DMS 273 treated with DMSO at 0.1 percent for 48 hours (cell line): Measurements from ENCODE around the gene TOR1AIP2.

Source experiments
- DNase-seq: peaks from one replicate; lab custom pipeline; 2025; lab: John Stamatoyannopoulos, UW

Gene TOR1AIP2

GRCh38 chr1:179877586-179878265 is at the start of gene TOR1AIP2:
Gene TOR1AIP2 (minus strand): TSS chr1:179877803. CDS start chr1:179852665, 25,138 bp downstream.
- DNase-seq, result peak; percentile 71

- no peak for DNase-seq
Observed at GRCh38 chr1:179926850-179927205, 49.2 kb upstream of the TOR1AIP2 start.

DNA sequence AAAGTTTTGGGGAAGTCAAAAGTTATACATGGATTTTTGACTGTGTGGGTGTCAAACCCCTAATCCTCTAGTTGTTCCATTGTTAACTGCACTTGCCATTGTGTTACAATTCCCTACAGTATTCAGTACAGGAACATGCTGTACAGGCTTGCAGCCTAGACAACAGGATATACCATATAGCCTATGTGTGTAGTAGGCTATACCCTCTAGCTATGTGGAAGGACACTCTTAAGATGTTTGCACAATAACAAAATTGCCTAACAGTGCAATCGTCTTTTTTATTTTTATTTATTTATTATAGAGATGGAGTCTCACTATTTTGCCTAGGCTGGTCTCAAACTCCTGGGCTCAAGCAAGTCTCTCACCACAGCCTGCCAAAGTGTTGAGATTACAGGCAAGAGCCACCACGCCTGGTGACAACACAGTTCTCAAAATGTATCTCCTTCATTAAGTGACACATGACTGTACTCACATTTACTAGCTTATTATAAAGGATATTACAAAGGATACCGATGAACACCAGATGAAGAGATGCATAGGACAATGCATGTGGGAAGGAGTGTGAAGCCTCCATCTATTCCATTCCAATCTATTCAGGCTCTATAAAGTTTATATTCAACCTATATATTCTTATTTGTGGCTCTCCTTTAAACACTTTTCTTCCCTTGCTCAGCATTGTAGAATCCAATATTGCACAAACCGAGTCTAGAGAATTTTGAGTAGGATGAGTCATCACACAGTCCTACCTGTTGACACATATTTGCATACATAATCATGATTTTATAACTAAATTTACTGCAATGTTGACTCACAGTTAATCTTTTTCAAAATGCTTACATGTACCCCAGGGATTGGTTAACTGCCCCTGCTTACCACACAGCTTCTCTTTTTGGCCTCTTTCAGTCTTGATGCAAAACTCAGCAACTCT is 48.6 kb upstream of the TOR1AIP2 start:
- DNase-seq, result no peak

- DNase-seq, result no peak
Observed at GRCh38 chr1:179925302-179925701, 47.7 kb upstream of the TOR1AIP2 start.

GRCh38 chr1:179924268-179924667 is 46.7 kb upstream of the TOR1AIP2 start:
- no peak for DNase-seq

- DNase-seq, result no peak
Observed at GRCh38 chr1:179923029-179923428, 45.4 kb upstream of the TOR1AIP2 start.

DNA sequence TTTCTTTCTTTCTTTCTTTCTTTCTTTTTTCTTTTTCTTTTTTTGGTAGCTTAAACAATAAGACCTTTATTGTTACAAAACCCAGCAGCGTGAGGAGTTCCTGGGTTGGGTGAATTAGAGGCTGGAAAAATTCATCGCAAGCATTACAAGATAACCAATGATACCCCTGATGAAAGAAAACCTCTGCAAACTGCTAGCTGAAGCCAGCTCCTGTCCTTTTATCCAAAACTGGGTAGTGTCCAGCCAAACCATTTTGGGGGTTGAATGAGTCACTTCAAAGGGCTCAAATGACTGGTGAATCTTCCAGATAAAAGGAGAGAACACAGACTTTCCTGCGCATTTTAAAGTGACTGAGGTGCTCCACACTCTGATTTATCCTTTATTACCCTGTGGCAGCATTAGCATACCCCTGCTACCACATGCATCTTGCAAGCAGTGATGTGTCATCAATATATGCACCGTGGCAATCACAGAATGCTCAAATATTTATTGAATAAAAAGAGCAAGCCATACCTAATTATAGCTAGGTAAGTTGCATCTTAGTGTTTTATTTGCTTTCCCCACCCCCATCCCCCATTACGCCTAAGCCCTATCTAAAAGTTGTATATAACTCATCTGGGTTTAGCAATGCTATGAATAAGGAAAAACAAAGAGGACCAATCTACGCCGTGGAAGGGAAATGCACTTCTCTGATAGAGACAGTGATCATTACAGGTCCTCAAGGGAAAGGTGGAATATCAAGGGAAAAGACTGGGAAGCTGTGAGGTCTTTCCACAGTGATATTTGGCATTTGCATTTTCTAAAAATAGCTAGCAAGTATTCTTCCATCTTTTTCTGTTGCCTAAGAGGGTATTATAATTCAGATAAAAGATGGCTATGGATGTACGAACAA is 44.6 kb upstream of the TOR1AIP2 start:
- no peak for DNase-seq

DNA sequence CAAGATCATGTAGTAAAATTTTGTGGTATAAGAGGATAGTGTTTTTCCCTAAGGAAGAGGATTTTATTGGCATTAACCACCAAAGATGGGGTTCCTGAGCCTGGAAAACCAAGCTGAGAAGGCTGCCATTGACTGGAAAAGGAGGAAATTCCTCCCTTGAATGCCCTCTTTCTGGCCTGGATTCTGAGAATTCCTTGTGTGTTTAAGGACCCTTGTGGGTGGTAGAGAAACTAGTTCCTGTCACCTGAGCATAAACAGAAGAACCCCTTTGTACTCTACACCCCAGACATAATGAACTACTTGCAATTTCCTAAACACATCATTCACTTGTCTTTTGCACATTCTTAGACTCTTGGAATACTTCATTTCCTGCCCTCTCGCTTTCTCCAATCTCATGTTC is 43.9 kb upstream of the TOR1AIP2 start:
- no peak for DNase-seq

- DNase-seq, result no peak
Observed at GRCh38 chr1:179917601-179918429, 40.2 kb upstream of the TOR1AIP2 start.

DNA sequence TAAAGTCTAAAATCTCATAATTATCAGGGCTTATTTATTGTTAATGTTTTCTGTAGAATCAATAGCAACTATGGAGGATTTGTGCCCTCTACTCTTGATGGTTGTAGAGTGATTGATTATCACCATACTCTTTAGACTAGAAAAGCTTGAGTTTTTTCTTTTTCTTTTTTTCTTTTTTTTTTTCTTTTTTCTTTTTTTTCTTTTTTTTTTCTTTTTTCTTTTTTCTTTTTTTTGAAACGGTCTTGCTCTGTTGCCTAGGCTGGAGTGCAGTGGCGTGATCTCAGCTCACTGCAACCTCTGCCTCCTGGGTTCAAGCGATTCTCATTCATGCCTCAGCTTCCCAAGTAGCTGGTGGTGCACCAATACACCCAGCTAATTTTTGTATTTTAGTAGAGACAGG is 34.2 kb upstream of the TOR1AIP2 start:
- no peak for DNase-seq

DNA sequence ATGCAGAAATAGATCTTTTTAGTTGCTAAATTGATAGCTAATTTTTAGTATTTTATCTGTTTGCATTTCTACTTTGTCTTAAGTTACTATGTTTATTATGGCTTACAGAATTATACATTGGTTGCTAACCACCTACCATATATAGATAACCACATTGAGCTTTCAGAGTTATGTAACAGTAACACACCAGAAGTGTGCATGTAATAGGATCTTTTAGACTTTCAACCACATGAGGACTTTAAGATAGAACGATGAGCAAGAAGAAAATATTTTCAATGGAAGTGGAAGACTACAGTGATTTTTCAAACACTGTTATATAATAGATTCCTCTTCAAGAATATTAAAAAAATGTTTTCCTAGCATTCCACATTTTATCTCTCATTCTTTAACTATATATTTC is 33.3 kb upstream of the TOR1AIP2 start:
- DNase-seq, result no peak

DNA sequence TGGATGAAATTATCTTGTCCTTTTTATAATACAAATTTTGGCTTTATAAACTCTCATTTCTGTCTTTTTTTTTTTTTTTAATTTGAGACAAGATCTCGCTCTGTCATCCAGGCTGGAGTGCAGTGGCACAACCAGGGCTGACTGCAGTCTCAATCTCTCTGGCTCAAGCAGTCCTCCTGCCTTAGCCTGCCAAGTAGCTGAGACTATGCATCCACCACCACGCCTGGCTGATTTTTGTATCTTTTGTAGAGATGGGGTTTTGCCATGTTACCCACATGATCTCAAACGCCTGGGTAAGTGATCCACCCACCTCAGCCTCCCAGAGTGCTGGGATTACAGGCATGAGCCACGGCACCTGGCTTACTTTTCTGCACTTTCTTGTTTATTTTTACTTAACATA is 12.0 kb upstream of the TOR1AIP2 start:
- no peak for DNase-seq

DNA sequence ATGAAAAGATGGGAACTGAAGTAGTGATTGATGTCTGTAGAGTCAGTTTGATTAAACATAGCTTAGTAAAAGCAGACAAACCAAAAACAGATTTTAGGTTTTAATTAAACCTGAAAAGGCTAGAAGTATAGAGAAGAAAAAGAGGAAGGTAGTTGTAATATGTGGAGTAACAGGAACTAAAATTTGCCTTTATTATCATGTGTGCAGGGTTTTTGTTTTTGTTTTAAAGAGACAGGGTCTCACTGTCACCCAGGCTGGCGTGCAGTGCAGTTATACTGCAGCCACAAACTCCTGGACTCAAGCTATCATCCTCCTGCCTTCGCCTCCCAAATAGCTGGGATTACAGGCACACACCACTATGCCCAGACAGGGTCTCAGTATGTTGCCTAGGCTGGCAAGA is 10.5 kb upstream of the TOR1AIP2 start:
- no peak for DNase-seq

GRCh38 chr1:179883745-179884138 is 6.1 kb upstream of the TOR1AIP2 start:
- DNase-seq, result no peak

GRCh38 chr1:179883040-179883744 is 5.6 kb upstream of the TOR1AIP2 start:
- DNase-seq, result no peak

GRCh38 chr1:179882253-179883039 is 4.8 kb upstream of the TOR1AIP2 start, which contains the start of gene TOR1AIP1:
Gene TOR1AIP1 (plus strand): TSS chr1:179882285. CDS start chr1:179882503, 218 bp downstream.
- peak; percentile 93 for DNase-seq

- DNase-seq, result peak; percentile 73
Observed at GRCh38 chr1:179881642-179882252, 4.1 kb upstream of the TOR1AIP2 start.

DNA sequence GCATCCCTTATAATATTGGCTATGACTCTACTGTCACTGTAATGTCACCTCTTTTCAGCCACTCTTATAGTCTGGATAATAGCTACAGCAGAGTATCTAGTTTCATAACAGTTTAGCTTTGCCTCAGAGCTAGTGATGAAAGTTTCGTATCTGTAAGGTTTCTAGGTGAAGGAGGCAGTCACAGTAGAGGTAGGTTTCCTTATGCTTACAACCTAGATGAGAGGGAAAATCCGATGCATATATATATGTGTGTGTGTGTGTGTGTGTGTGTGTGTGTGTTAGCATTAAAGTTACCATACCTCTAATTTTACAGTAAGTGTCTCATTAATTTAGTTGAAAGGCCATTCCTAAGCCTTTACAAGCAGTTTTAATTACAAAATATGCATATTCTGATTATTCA is 2.2 kb upstream of the TOR1AIP2 start:
- no peak for DNase-seq

DNA sequence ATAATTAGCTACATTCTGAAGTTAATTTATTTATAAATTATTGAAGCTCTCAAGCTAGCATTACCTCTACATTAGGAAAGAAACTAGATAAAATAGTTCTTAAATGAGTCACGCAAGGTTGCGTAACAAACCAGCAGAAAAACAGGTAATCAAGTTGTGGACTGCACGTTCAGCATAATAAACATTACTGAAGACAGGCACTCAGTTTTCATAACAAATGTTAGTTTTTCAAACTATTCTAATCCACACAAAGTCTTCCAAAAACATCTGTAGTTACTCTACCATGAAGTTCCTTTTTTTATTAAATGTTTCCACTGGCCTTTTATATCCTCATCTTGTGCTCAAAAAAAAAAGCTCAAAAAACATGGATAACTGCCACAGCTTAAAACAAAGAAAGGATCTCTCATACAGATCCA is 1.3 kb downstream of the TOR1AIP2 start:
- no peak for DNase-seq
